HG03060 (cell line): ENCODE results near the gene CLK4.

Experiments used
- ATAC-seq: cut with Tn5 transposase; IDR thresholded peaks from one replicate; pipeline ENCODE4 v1.9.1; 2021; ENCODE audit warnings: low read depth, moderate number of reproducible peaks; ENCODE audit not compliant: unreplicated experiment

Gene CLK4

DNA sequence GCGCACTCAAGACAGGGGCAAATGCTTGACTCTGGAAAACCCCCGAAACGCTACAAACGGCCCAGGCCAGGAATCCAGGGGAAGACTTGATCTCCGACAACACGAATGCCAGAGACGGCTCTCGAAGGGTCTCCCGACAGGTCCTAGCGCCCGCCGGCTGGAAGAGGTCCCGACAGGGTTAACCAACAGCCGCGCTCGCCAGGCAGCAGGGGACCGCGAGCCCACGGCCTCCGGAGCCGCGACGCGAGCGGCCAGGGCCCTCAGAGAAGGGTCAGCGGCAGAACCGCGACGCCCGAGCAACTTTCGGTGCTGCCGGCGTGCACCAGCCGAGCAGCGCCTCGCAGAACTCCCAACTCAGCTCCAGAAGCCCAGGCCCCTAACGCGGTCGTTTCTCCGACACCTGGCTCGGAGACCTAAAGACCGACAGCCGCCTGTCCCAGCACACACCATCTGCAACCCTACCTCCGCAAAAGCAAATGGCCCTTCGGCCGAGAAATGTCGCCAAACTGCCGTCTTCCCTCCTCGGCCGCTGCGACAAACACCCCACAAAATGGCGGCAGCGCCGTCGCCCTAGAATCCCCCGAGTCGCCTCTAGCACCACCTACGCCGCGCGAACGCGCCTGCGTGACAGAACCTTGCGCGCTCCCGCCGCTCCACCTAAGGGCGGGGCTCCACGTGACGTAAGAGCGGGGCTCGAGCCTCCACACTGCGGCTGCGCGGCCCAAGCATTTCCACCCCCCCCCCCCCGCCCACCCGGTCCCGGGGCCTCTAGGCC, at the start of gene CLK4:
Gene CLK4 (minus strand): TSS at position 567 of the 775 bp plus-strand sequence. CDS start 3,634 bp downstream, outside the sequence.
- peak; percentile 60 for ATAC-seq

DNA sequence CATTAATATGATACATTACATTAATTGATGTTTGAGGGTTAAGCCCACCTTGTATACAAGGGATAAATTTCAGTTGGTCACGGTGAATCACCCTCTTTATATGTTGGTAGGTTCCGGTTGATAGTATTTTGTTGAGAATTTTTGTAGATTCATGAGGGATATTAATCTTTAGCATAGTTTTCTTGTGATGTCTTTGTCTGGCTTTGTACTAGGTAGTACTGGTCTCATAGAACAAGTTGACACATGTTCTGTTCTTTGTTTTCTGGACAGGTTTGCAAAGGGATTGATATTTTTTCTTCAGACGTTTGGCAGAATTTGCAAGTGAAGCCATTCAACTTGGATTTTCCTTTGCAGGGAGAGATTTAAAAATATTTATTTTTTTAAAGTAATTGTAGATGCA, 49.1 kb upstream of the CLK4 start:
- ATAC-seq, result no peak

DNA sequence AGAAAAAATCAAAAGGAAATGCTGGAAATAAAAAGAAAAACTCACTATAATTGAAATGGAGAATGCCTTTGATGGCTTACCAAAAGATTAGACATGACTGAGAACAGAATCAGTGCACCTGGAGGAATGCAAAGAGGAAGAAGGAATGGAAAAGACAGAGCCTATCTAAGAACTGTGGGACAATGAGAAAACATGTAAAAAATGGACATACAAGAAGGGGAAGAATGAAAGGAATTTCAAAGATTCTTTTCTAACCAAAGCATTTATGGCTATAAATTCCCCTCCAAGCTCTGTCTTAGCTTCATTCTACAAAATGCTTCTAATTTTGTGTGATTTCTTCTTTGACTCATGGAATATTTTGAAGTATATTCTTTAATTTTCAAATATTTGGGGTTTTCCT, 47.5 kb upstream of the CLK4 start:
- no peak for ATAC-seq

DNA sequence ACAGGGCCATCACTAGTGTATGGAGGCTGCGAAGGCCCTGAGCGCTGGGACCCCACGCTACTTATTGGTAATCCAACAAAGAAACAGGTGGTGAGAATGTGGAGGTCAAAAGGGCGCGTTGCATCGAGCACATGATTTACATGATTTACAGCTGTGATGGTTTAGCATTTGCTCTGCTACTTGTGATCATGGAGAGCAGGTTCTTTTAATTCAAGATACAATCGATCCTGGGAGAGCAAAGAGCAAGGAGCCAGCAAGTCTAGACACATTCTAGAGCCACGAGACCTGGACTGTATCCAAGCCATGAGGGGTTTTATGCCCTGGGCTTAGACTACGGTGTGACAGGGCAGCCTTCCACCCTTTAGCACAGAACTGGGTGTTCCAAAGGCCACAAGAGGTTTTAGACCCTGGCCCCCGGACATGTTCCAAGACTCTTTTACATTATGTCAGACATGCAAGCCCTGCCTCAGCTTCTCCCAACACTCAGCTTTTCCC, 47.0 kb upstream of the CLK4 start:
- ATAC-seq, result no peak

DNA sequence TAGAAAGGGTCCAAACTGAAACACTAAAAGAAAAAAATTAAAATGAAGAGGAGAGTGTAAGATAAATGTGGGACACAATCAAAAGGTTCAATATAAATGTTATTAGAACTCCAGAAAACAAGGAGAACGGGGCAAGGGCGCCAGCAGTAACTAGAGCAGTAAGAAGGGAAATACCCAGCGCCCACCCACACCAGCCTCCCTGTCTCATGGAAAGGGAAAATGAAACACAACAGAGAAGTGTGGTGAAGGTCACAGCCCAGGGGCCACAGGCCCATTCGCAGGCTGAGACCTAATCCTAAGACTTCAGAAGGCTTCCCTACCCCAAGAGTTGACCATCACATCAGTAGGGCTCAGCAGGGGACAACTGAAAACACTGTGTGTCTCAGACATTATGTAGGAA, 45.8 kb upstream of the CLK4 start:
- ATAC-seq, result no peak

DNA sequence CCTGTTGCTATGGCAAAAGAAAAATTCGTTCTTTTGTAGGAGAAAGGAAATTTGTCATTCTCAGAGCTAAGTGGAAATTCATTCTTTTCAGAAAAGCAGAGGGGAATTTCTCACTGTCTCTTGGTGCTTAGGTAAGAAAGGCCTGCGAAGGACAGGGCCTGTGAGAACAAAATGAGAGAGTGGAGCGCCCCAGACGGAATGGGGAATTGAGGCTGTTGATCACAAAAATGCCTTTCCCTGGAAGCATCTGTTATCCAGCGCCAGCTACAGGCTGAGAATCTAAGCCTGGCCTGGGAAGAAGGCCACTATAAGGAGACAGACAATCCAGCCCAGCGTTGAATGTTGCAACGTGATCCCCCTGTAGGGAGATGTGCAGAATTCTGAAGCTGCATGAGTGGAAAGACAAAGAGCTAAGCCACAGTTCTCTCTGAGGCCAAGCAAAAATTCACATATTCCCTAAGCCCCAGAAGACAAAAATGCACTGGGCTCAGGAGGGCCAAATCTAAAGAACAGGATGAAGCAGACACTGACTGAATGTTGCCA, 44.8 kb upstream of the CLK4 start:
- no peak for ATAC-seq

DNA sequence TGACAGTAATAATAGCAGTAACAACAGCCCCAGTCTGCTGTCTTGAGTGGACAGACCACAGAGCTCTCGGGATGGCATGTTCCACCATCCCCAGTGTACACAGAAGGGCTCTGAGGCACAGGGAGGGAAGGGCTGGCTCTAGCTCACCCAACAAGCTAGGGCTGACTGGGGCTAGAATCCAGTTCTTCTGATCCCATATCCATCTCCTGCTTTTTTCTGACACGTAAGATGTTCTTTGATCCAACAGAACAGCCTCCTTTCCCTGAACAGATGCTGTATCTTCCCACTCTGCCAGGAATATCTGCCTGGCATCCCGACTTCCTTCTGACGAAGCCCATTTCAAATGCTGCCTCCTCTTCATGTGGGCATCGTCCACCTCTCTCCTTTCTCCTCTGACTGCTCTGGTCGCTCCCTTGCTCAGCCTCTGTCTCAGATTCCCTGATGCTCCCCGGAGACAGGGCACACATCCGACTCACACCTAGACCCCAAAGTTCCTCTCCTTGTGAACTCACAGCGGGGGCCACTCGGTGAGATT, 43.6 kb upstream of the CLK4 start:
- ATAC-seq, result no peak

DNA sequence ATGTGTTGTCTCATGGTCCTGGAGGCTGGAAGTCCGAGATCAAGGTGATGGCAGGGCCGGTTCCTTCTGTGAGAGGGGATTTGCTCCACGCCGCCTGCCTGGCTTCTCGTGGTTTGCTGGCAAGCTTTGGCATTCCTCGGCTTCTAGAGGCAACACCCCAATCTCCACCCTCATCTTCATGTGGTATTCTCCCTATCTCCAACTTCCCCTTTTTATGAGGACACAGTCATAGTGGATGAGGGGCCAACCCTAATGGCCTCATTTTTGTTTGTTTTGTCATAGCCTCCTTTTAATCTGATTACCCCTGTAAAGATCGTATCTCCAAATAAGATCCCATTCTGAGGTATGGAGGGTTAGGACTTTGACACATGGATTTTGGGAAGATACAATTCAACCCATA, 41.7 kb upstream of the CLK4 start:
- no peak for ATAC-seq

DNA sequence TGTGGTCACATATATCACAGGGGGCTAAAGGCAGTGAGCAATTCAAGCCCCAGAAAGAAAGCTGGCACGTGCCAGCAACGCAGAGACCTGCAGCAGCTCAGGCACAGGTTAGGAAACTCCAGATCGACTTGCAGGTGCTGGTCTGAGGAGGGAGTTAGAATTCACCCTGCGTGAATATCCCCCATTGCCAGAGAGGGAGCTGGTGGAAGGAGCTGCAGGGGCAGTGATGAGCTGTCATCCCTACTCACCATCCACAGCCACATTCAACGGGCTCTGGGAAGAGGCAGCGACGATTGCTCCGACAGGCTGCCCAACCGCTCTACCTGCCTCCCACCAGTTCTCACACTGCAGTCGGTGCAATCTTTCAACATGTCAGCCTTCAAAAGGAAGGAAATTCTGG, 40.8 kb upstream of the CLK4 start:
- ATAC-seq, result no peak

DNA sequence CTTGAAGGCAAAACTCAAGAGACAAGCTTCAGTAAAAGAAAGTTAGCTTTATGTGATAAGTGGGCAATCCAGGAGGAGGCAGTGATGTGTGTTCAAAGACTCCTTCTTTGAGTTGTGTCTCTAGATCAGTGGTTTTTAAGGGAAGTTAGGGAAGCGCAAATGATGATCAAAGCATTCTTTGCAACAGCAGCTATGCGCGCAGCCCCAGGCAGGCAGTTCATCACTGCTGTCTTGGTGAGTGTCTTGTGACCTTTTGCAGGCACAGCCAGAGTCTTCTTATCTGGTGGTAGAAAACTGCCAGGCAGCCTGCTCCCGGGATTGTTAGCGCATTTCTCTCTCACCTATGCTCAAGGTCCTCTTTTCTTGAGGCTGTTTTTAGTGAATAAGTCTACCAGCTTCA, 40.3 kb upstream of the CLK4 start:
- no peak for ATAC-seq

DNA sequence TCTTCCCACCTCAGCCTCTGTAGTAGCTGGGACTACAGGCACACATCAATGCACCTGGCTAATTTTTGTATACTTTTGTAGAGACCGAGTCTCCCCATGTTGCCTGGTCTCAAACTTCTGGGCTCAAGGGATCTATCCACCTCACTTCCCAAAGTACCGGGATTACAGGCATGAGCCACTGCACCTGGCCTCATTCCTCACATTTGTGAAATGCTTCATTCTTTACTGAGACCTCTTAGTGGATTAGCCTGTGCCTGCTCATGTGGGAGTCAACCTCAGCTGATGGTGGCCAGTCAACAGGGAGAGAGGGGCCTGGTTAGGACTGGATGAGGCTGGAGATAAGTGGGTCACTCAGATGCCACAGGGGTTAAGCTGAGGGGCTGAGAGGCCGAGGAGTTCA, 37.3 kb upstream of the CLK4 start:
- no peak for ATAC-seq

DNA sequence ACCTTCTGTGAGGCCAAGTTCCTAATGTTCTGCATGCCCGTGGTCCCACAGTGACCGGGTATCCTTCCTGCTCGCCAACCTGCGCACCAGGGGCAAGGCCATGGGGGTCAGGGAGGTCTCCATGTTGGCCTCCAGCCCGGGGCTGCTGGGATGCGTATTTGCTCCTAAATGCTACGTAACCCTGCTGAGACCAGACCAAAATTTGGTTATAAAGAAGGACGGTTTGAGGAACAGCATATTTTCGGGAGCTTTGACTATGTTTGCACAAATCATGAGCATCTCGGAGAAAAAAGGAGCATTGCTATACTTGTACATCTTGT, 35.7 kb upstream of the CLK4 start:
- no peak for ATAC-seq

DNA sequence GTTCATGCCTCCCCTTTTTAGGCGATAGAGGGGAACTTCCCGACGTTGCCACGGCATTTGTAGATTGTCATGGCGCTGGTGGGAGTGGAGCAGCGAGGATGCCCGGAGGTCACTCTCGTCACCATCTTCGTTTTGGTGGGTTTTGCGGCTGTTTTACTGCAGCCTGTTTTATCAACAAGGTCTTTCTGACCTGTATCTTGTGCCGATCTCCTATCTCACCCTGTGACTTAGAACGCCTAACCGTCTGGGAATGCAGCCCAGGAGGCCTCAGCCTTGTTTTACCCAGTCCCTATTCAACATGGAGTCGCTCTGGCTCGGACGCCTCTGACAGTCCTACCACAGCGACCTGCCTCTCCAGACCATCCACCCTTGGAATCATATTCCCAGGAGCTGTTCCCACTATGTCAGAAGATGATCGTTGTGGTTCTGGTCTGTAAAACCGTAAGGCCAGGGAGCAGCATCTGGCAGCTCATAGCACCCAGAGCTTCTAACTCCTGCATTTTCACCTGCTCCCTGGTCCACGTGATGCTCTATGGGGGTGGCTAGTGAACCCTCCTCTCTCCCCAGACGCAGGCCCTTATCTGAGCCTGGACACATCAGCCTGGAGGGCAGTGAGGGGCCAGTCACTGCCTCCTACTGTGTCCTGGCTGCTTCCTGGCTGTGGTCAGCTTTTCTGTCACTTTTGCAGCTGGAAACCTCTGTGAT, 35.1 kb upstream of the CLK4 start:
- no peak for ATAC-seq

DNA sequence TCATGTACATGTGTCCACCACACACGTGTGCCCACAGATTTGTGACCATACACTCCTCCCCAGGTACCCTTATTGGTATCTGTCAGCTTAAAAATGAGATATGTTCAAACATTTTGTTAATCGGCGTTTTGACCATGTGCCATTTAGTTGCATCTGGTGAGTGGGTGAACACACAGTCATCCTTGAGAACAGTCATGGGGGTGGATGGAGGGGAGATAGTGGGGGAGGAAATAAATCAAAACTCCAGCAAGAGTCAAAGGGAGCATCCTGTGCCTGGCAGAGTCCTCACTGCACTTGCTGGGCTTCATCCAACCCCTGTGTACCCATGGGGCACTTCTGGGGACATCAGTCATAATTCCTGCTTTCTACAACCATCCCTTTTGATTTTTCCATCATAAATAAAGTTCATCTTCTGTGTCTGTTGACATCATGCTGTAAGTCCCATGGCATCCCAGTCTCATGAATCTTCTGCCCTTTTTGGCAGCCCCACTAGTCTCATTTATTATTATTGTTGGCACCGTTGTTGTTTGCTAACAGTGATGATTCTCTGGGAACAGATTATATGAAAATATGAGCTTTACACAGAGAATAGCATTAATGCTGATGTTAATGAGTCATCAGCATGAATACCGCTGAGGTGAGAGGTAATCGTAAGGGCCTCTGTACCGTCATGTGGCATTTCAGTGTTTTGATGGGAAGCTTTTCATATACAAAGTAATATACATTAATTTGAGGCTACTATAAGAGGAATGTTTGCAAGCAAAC, 24.4 kb upstream of the CLK4 start:
- no peak for ATAC-seq

DNA sequence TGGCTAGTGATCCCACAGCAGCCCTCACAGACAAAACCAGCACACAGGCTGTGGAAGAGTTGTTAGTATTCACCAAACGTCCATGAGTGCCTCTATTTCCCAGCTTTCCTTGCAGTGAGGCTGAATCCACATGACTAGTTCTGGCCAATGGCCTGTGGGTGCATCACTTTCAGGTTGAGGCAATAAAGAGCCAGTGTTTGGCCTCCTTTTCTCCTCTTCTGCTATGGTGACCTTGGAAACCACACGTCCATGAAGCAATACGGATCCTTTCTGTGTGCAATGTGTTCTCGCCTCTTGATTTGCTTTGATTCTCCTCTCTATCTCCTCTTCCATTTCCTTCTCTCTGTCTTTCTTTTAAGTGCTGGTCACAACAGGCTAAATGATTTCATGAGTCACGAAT, 23.4 kb upstream of the CLK4 start:
- no peak for ATAC-seq

DNA sequence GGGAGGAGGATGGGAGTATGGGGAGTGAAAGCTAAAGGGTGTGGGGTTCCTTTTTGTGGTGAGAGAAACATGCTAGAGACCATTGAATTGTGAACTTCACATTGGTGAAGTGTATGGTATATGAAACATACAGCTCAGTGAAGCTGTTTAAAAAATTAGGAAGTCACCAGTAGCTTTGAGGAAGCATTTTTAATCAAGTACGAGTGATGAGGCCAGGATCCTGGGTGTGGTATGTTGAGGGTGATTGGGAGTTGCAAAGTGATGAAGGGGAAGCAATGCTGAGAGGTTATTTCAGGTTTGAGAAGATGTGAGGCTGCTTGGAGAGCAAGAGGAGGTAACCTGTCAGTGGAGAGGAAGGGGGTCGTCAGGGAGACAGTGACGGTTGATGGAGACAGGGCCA, 22.7 kb upstream of the CLK4 start:
- no peak for ATAC-seq

DNA sequence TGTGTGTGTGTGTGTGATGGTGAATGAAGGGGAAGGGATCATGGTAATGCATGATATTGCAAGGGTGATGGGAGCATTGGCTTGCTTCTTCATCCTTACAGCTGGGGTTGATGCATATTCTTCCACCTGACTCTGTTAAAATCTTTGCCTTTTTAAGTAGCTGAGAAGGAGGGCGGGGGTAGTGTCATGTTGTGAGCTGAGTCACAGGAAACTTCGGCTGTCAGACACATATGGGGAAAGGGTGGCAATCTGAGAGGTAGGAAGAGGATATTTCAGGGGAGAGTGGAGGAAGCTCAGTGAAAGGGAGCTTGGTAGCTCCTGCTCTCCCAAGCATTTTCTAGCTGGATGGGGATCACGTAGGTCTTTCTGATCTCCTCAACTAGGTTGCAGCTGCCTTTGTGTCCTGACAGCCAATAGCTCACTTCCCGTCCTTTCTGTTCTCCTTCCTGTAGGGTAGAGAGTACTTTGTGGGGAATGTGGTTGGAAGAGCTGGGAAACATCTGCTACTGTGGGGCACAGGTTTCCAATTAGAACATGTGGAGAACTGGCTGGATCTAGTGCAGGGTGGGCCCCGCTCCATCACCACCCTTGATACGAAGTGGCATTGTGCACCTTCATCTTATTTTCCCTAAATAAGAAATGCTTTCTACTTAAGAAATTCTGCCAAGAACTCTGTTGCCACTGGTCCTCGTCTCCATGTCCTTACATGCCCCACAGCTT, 18.1 kb upstream of the CLK4 start:
- no peak for ATAC-seq

DNA sequence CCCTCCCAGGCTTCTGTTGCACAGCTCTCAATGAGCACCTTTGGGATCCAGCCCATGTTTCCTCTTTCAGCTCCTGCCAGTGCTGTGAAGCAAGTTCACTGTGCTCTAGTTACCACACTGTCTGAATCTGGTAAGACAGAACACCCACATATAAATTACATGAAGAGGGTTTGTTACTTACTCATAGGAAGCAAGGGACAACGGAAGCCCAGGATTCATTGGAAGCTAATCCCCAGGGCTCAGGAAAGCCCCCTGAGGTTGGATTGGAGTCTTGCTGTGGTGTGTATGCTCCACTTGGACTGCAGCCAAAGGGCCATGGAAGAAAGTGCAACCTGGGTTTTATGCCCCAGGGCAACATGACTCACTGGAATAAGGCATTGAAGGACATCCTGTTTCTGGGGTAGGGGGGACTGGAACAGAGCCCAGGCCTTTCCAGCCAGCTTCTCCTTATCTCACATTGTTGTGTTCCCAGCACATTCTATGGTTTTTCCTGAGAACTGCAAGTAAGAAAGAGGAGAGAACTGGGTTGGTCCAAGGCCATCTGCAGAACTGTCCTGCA, 15.6 kb upstream of the CLK4 start:
- ATAC-seq, result no peak

DNA sequence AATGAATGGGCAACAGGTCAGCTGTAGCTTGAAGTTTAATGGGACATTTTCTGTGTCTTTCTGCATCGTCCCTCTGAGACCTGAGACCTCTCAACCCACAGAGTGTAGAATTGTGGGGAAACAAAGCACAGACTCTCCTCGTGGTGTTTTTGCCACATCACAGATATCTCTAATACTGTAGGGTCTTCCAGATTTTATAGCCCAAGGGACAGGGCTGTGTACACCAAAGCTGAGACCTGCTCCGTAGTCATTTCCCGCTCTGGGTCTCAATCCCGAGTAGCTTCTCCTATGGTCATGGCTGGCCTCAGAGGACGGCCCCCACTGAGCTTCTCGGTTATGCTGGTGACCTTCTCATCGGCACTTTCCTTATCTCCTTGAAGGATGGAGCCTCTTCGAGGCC, 14.9 kb upstream of the CLK4 start:
- no peak for ATAC-seq
